CD8-positive, alpha-beta memory T cell (primary cell): ENCODE measurements around the gene RFTN1. TPM values are rescaled to one million over a fixed set of nuclear protein-coding genes. Genes with fewer than 3 reads are reported as not detected.

Experiments
- CTCF ChIA-PET: fragments of 350-600 bp; sonication (Branson Sonifier 250); formaldehyde crosslinking; loops from one replicate; lab custom pipeline; 2021; ENCODE audit warnings: antibody characterized with exemption; lab: Charles Lee
- POLR2A ChIA-PET: fragments of 350-600 bp; sonication (Branson Sonifier 250); formaldehyde crosslinking; loops from one replicate; lab custom pipeline; 2021; ENCODE audit warnings: antibody characterized with exemption; lab: Charles Lee
- DNase-seq, 5 donors: peaks; one replicate each; pipeline versions ENCODE4 v3.0.0 to v3.0.0-alpha.2; 2020 to 2022; ENCODE audit warnings: mixed read lengths in 1 of 5
- H3K27ac ChIP-seq: one replicate; pipeline ENCODE4 v1.7.0; 2013; ENCODE audit warnings: low read depth, mild to moderate bottlenecking, low read length, moderate library complexity
- H3K27me3 ChIP-seq: 2 replicates; pipeline ENCODE4 v1.7.0; 2013; ENCODE audit warnings: low read length, mild to moderate bottlenecking; ENCODE audit not compliant: insufficient read depth, poor library complexity, severe bottlenecking
- H3K36me3 ChIP-seq: 2 replicates; pipeline ENCODE4 v1.7.0; 2013; ENCODE audit warnings: mild to moderate bottlenecking, low read length, moderate library complexity; ENCODE audit not compliant: insufficient read depth
- H3K4me1 ChIP-seq: 2 replicates; pipeline ENCODE4 v1.7.0; 2013; ENCODE audit warnings: mild to moderate bottlenecking, low read length, moderate library complexity; ENCODE audit not compliant: insufficient read depth
- H3K4me3 ChIP-seq: 2 replicates; pipeline ENCODE4 v1.7.0; 2013; ENCODE audit warnings: mild to moderate bottlenecking, low read length
- H3K9me3 ChIP-seq: 2 replicates; pipeline ENCODE4 v1.7.0; 2013; ENCODE audit warnings: mild to moderate bottlenecking, low read length
- H3K27ac Mint-ChIP-seq, 8 donors: one replicate each; pipeline ENCODE4 v1.8.0; 2020 to 2021; ENCODE audit warnings: mixed read lengths in 8 of 8, mild to moderate bottlenecking in 6 of 8, inconsistent platforms in 3 of 8, moderate library complexity in 3 of 8
- H3K27me3 Mint-ChIP-seq, 2 donors: one replicate each; pipeline ENCODE4 v1.8.0; 2020 to 2021; ENCODE audit warnings: mixed read lengths in 2 of 2, mild to moderate bottlenecking in 1 of 2, moderate library complexity in 1 of 2
- H3K36me3 Mint-ChIP-seq, 3 donors: one replicate each; pipeline ENCODE4 v1.8.0; 2020 to 2021; ENCODE audit warnings: mixed read lengths in 3 of 3, inconsistent platforms in 1 of 3, mild to moderate bottlenecking in 1 of 3
- H3K4me1 Mint-ChIP-seq, 3 donors: one replicate each; pipeline ENCODE4 v1.8.0; 2020 to 2021; ENCODE audit warnings: mixed read lengths in 3 of 3, inconsistent platforms in 1 of 3, mild to moderate bottlenecking in 1 of 3
- H3K4me3 Mint-ChIP-seq, 7 donors: one replicate each; pipeline ENCODE4 v1.8.0; 2020 to 2021; ENCODE audit warnings: mixed read lengths in 7 of 7, mild to moderate bottlenecking in 6 of 7, moderate library complexity in 4 of 7, inconsistent platforms in 2 of 7
- H3K9me3 Mint-ChIP-seq, 5 donors: one replicate each; pipeline ENCODE4 v1.8.0; 2020 to 2022; ENCODE audit warnings: mixed read lengths in 5 of 5, mild to moderate bottlenecking in 3 of 5, moderate library complexity in 2 of 5, inconsistent platforms in 1 of 5
- polyA plus RNA-seq: library from polyadenylated mRNA; unstranded; fragments of 300-500 nt; fragmentation: Illumina TruSeq; gene quantifications from one replicate; pipeline ENCODE4 v1.2.3, GENCODE V29; 2021
- total RNA-seq, 2 experiments: library from RNA; stranded (reverse); gene quantifications; one replicate each; pipeline ENCODE4 v1.2.3, GENCODE V29; 2021

The RFTN1 gene
- total and polyA plus RNA-seq, 3 experiments from 2014 or later, result 87.4 to 126 (median 125) TPM

GRCh38 chr3:16309558-16309957 is 203.9 kb downstream of the RFTN1 start:
- H3K4me3 ChIP-seq, result peak overlapping the region; percentile 12
- H3K27ac ChIP-seq, result peak overlapping the region; percentile 13
- Mint-ChIP-seq H3K36me3 (peaks cover 23 to 77% (median 31%) of the 10 kb centered on the region in 3 donors), H3K27me3 (peaks cover 0 to 3% of the 10 kb centered on the region in 2 donors), H3K27ac (peak overlapping the region; percentile 52 to 98 (median 95)), H3K4me3 (peak overlapping the region; percentile 38 to 82 (median 76)), H3K4me1 (peaks cover 85 to 96% (median 95%) of the 10 kb centered on the region in 3 donors), H3K9me3 (no peaks in the 10 kb centered on the region)
- DNase-seq, result peak in 4 of 5 donors; percentile 35 to 72 (median 68)
- H3K27me3 ChIP-seq, result no peaks in the 10 kb centered on the region
- H3K9me3 ChIP-seq, result no peaks in the 10 kb centered on the region
- H3K4me1 ChIP-seq, result peaks cover 96% of the 10 kb centered on the region
- CTCF ChIA-PET, result interaction anchor here (0.7 to 1.0 kb wide), 2 partner anchors 10 to 21 kb away, joined by 3 read pairs; no protein-coding TSS in a partner anchor
- POLR2A ChIA-PET, result interaction anchor here (0.9 to 1.0 kb wide), 2 partner anchors 10 to 26 kb away, joined by 3 to 4 read pairs; no protein-coding TSS in a partner anchor
- peaks cover 42% of the 10 kb centered on the region for H3K36me3 ChIP-seq

GRCh38 chr3:16308727-16309126 is 204.8 kb downstream of the RFTN1 start:
- peak overlapping the region in 2 of 7 donors; percentile 13 to 56 for H3K4me3 Mint-ChIP-seq
- no peaks in the 10 kb centered on the region for H3K9me3 ChIP-seq
- no peak overlapping the region for H3K4me3 ChIP-seq
- ChIA-PET CTCF (interaction anchor here (1.0 to 2.7 kb wide), 5 partner anchors 10 to 40 kb away, joined by 4 to 15 read pairs (median 5); no protein-coding TSS in a partner anchor), POLR2A (no interaction called here)
- no peaks in the 10 kb centered on the region for H3K9me3 Mint-ChIP-seq
- H3K4me1 Mint-ChIP-seq, result peaks cover 83 to 94% (median 94%) of the 10 kb centered on the region in 3 donors
- peaks cover 39% of the 10 kb centered on the region for H3K36me3 ChIP-seq
- H3K27ac ChIP-seq, result no peak overlapping the region
- H3K36me3 Mint-ChIP-seq, result peaks cover 28 to 75% (median 36%) of the 10 kb centered on the region in 3 donors
- no peaks in the 10 kb centered on the region for H3K27me3 ChIP-seq
- peak overlapping the region in 6 of 8 donors; percentile 32 to 97 (median 42) for H3K27ac Mint-ChIP-seq
- peaks cover 0 to 3% of the 10 kb centered on the region in 2 donors for H3K27me3 Mint-ChIP-seq
- DNase-seq, result no peak
- H3K4me1 ChIP-seq, result peaks cover 95% of the 10 kb centered on the region

- peak overlapping the region; percentile 56 to 94 (median 78) for H3K27ac Mint-ChIP-seq
- H3K36me3 Mint-ChIP-seq, result peaks cover 33 to 74% (median 41%) of the 10 kb centered on the region in 3 donors
- peaks cover 0 to 3% of the 10 kb centered on the region in 2 donors for H3K27me3 Mint-ChIP-seq
- Histone ChIP-seq H3K27me3 (no peaks in the 10 kb centered on the region), H3K36me3 (peaks cover 34% of the 10 kb centered on the region), H3K27ac (no peak overlapping the region), H3K9me3 (no peaks in the 10 kb centered on the region), H3K4me1 (peaks cover 95% of the 10 kb centered on the region), H3K4me3 (no peak overlapping the region)
- H3K4me1 Mint-ChIP-seq, result peaks cover 82 to 94% (median 94%) of the 10 kb centered on the region in 3 donors
- CTCF ChIA-PET, result interaction anchor here (1.0 to 2.7 kb wide), 5 partner anchors 10 to 39 kb away, joined by 4 to 15 read pairs (median 5); no protein-coding TSS in a partner anchor
- H3K9me3 Mint-ChIP-seq, result no peaks in the 10 kb centered on the region
- POLR2A ChIA-PET, result interaction anchor here (0.6 kb wide), 1 partner anchor 1094 kb away, joined by 4 read pairs; no protein-coding TSS in a partner anchor
- peak overlapping the region in 6 of 7 donors; percentile 13 to 74 (median 44) for H3K4me3 Mint-ChIP-seq
- no peak for DNase-seq
Observed at GRCh38 chr3:16307832-16308531, 205.5 kb downstream of the RFTN1 start.

- Mint-ChIP-seq H3K9me3 (no peaks in the 10 kb centered on the region), H3K4me1 (peaks cover 91 to 99% (median 98%) of the 10 kb centered on the region in 3 donors), H3K27me3 (peaks cover 0 to 1% of the 10 kb centered on the region in 2 donors), H3K27ac (peak overlapping the region; percentile 85 to 96 (median 92)), H3K4me3 (peak overlapping the region; percentile 26 to 86 (median 63)), H3K36me3 (peaks cover 29 to 74% (median 46%) of the 10 kb centered on the region in 3 donors)
- peak; percentile 16 to 72 (median 52) for DNase-seq
- H3K4me3 ChIP-seq, result peak overlapping the region; percentile 24
- no peak overlapping the region for H3K27ac ChIP-seq
- peaks cover 96% of the 10 kb centered on the region for H3K4me1 ChIP-seq
- POLR2A ChIA-PET, result interaction anchor here (0.8 to 1.6 kb wide), 3 partner anchors 9 to 178 kb away, joined by 3 read pairs; no protein-coding TSS in a partner anchor
- H3K27me3 ChIP-seq, result no peaks in the 10 kb centered on the region
- H3K36me3 ChIP-seq, result peaks cover 39% of the 10 kb centered on the region
- H3K9me3 ChIP-seq, result no peaks in the 10 kb centered on the region
- CTCF ChIA-PET, result interaction anchor here (1.4 to 6.8 kb wide), 6 partner anchors 9 to 245 kb away, joined by 3 to 77 read pairs (median 26); no protein-coding TSS in a partner anchor
Observed at GRCh38 chr3:16305111-16305541, 208.4 kb downstream of the RFTN1 start.

- Mint-ChIP-seq H3K9me3 (no peaks in the 10 kb centered on the region), H3K36me3 (peaks cover 25 to 71% (median 41%) of the 10 kb centered on the region in 3 donors), H3K27ac (peak overlapping the region; percentile 85 to 96 (median 92)), H3K4me1 (peaks cover 91 to 99% (median 98%) of the 10 kb centered on the region in 3 donors), H3K27me3 (peaks cover 0 to 1% of the 10 kb centered on the region in 2 donors), H3K4me3 (peak overlapping the region; percentile 26 to 86 (median 63))
- Histone ChIP-seq H3K27ac (no peak overlapping the region), H3K9me3 (no peaks in the 10 kb centered on the region), H3K4me3 (peak overlapping the region; percentile 24), H3K4me1 (peaks cover 96% of the 10 kb centered on the region), H3K27me3 (no peaks in the 10 kb centered on the region), H3K36me3 (peaks cover 39% of the 10 kb centered on the region)
- CTCF ChIA-PET, result interaction anchor here (0.9 to 6.8 kb wide), 9 partner anchors 9 to 246 kb away, joined by 3 to 77 read pairs (median 4); no protein-coding TSS in a partner anchor
- POLR2A ChIA-PET, result interaction anchor here (0.8 to 1.6 kb wide), 8 partner anchors 10 to 191 kb away, joined by 3 to 5 read pairs (median 3); no protein-coding TSS in a partner anchor
- DNase-seq, result no peak
Observed at GRCh38 chr3:16304061-16305010, 209.2 kb downstream of the RFTN1 start.

- no peaks in the 10 kb centered on the region for H3K9me3 Mint-ChIP-seq
- H3K36me3 Mint-ChIP-seq, result peaks cover 27 to 77% (median 48%) of the 10 kb centered on the region in 3 donors
- ChIA-PET CTCF (interaction anchor here (1.2 to 6.8 kb wide), 5 partner anchors 11 to 36 kb away, joined by 3 to 77 read pairs (median 48); no protein-coding TSS in a partner anchor), POLR2A (interaction anchor here (0.6 to 1.6 kb wide), 4 partner anchors 10 to 16 kb away, joined by 3 to 4 read pairs (median 3); no protein-coding TSS in a partner anchor)
- peak overlapping the region in 6 of 7 donors; percentile 41 to 93 (median 86) for H3K4me3 Mint-ChIP-seq
- peak overlapping the region; percentile 4 for H3K4me3 ChIP-seq
- peak in 1 of 5 donors; percentile 23 for DNase-seq
- H3K27ac ChIP-seq, result no peak overlapping the region
- H3K4me1 Mint-ChIP-seq, result peaks cover 95 to 99% (median 98%) of the 10 kb centered on the region in 3 donors
- H3K27ac Mint-ChIP-seq, result peak overlapping the region; percentile 55 to 98 (median 91)
- H3K4me1 ChIP-seq, result peaks cover 98% of the 10 kb centered on the region
- peaks cover 0 to 1% of the 10 kb centered on the region in 2 donors for H3K27me3 Mint-ChIP-seq
- no peaks in the 10 kb centered on the region for H3K9me3 ChIP-seq
- peaks cover 35% of the 10 kb centered on the region for H3K36me3 ChIP-seq
- no peaks in the 10 kb centered on the region for H3K27me3 ChIP-seq
Observed at GRCh38 chr3:16303037-16303575, 210.4 kb downstream of the RFTN1 start.
